SH-SY5Y (cell line): Measurements from ENCODE around the gene MBD3.

Source experiments
- GATA2 ChIP-seq: IDR thresholded peaks from 2 replicates; pipeline ENCODE4 v1.6.1; 2011; ENCODE audit warnings: mild to moderate bottlenecking, low read depth, low read length
- GATA3 ChIP-seq: IDR thresholded peaks from 2 replicates; pipeline ENCODE4 v1.6.1; 2011; ENCODE audit warnings: low read depth, mild to moderate bottlenecking, low read length, moderate library complexity

GRCh38 chr19:1549332-1549945 is 43.2 kb downstream of the MBD3 start:
- no peak for TF ChIP-seq GATA2
- TF ChIP-seq GATA3 = no peak
